Spinal cord (tissue), 10 donors: ENCODE data around the gene TNIK. TPM values are rescaled to one million over a fixed set of nuclear protein-coding genes. Genes with fewer than 3 reads are reported as not detected.
A peak's percentile ranks its signal among the peaks of the same experiment; 100 is the strongest.

Experiments used
- DNase-seq, 6 donors: peaks; one replicate each; pipeline versions ENCODE4 v3.0.0 to v3.0.0-alpha.2; 2013 to 2015; ENCODE audit warnings: low spot score in 6 of 6, low read depth in 4 of 6
- H3K27ac ChIP-seq: one replicate; pipeline ENCODE4 v1.5.1; 2013; ENCODE audit warnings: low read depth, low read length, control low read depth
- H3K27me3 ChIP-seq: one replicate; pipeline ENCODE4 v1.6.1; 2013; ENCODE audit warnings: low read length; ENCODE audit not compliant: control insufficient read depth, insufficient read depth
- H3K36me3 ChIP-seq: one replicate; pipeline ENCODE4 v1.6.1; 2013; ENCODE audit warnings: low read length; ENCODE audit not compliant: control insufficient read depth, insufficient read depth
- H3K4me1 ChIP-seq: one replicate; pipeline ENCODE4 v1.6.1; 2013; ENCODE audit warnings: low read length; ENCODE audit not compliant: control insufficient read depth, insufficient read depth
- H3K4me3 ChIP-seq: one replicate; pipeline ENCODE4 v1.5.1; 2013; ENCODE audit warnings: low read depth, low read length, control low read depth
- H3K9me3 ChIP-seq: one replicate; pipeline ENCODE4 v1.6.1; 2013; ENCODE audit warnings: low read length; ENCODE audit not compliant: control insufficient read depth, insufficient read depth
- WGBS: methylation state at CpG from one replicate; pipeline ENCODE4 v1.1.5; 2013; ENCODE audit warnings: missing lambda C conversion rate; ENCODE audit not compliant: insufficient coverage; 5-methylcytosine and 5-hydroxymethylcytosine counted together
- polyA plus RNA-seq, 2 donors: library from polyadenylated mRNA; unstranded; fragments of 120-200 nt; gene quantifications; one replicate each; pipeline ENCODE4 v1.2.1, GENCODE V29; 2013; ENCODE audit not compliant: insufficient read length in 2 of 2
- total RNA-seq, 2 donors: library from RNA; depleted of rRNA in 1 of 2; stranded (reverse); fragments of 120-200 nt in 1 of 2; fragments of >200 nt in 1 of 2; gene quantifications; one replicate each; pipeline versions ENCODE4 v1.2.3 to v1.2.4, GENCODE V29; 2013 to 2014
- donor health status: healthy.

The TNIK gene
- total and polyA plus RNA-seq, 4 donors = 38.3 to 105 (median 88.5) TPM

DNA sequence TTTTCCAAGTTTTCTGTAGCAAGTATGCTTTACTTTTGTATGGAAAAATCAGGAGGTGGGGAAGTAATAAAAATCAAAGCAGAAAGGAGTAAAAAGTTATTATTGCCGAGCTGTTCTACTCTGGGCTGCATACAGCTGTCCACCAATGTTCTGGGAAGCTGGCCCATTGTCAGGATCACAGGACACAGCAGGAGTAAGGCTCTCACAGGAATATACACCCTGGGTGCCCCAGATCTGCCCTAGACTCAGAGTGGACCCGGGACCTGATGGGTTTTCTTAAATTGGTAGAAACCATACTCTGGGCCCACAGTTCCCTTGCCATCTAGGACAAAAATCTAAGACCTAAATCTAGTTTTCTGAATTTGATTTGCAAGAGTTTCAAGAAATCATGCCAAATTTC, 60.4 kb downstream of the TNIK start:
- Histone ChIP-seq H3K4me3 (no peak overlapping the region), H3K9me3 (no peaks in the 10 kb centered on the region), H3K27me3 (no peaks in the 10 kb centered on the region), H3K4me1 (no peaks in the 10 kb centered on the region), H3K27ac (no peak overlapping the region), H3K36me3 (no peaks in the 10 kb centered on the region)
- DNase-seq = no peak
- WGBS = 14% methylated on average over 1 of the region's 2 CpGs

DNA sequence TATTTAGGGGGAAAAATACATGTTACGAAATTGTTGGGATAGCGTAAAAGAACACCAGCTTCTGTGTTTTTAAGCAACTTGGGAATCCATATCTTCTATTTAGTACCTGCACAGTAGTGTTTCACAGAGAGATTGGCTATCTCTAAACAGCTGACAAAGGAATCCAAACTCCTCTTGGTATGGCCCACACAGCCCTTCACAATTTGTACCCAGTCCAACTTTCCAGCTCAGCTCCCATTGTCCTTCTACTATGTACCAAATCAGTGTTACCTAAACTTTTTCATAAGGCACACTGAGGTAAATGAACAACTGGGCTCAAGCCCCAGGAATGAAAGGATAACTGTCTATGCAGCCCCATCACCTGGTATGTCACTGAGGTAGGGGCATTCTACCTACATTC, 61.9 kb downstream of the TNIK start:
- no peak overlapping the region for H3K4me3 ChIP-seq

GRCh38 chr3:171397089-171397488, 63.1 kb downstream of the TNIK start:
- Histone ChIP-seq H3K36me3 (no peaks in the 10 kb centered on the region), H3K27ac (no peak overlapping the region), H3K9me3 (no peaks in the 10 kb centered on the region), H3K27me3 (no peaks in the 10 kb centered on the region), H3K4me1 (peaks cover 9% of the 10 kb centered on the region), H3K4me3 (no peak overlapping the region)
- no CpG with 5 or more reads among the region's 3 CpGs for WGBS
- DNase-seq = peak in 2 of 6 donors; percentile 52 to 58

More for the DNA sequence above, 61.9 kb downstream of the TNIK start:
- WGBS = no CpG with 5 or more reads among the region's 2 CpGs
- DNase-seq = no peak
- no peak overlapping the region for H3K27ac ChIP-seq
- H3K9me3 ChIP-seq = no peaks in the 10 kb centered on the region
- no peaks in the 10 kb centered on the region for H3K27me3 ChIP-seq
- H3K4me1 ChIP-seq = no peaks in the 10 kb centered on the region
- no peaks in the 10 kb centered on the region for H3K36me3 ChIP-seq

DNA sequence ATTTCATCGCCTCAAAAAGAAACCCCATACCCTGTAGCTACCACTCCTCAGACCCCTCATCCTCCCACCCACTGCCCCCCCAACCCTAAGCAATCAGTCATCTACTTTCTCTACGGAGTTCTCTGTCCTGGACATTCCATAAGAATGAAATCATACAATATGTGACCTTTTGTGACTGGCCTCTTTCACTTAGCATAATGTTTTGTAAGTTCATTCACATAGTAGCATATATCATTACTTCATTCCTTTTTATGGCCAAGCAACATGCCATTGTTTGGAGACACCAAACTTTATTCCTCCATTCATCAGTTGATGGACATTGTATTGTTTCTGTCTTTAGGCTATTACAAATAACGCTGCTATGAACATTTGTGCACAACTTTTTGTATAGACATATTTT, 64.2 kb downstream of the TNIK start:
- Histone ChIP-seq H3K4me3 (no peak overlapping the region), H3K36me3 (no peaks in the 10 kb centered on the region), H3K4me1 (peaks cover 9% of the 10 kb centered on the region), H3K27ac (no peak overlapping the region), H3K27me3 (no peaks in the 10 kb centered on the region), H3K9me3 (no peaks in the 10 kb centered on the region)
- 100% methylated on average over 1 of the region's 3 CpGs for WGBS
- DNase-seq = no peak

DNA sequence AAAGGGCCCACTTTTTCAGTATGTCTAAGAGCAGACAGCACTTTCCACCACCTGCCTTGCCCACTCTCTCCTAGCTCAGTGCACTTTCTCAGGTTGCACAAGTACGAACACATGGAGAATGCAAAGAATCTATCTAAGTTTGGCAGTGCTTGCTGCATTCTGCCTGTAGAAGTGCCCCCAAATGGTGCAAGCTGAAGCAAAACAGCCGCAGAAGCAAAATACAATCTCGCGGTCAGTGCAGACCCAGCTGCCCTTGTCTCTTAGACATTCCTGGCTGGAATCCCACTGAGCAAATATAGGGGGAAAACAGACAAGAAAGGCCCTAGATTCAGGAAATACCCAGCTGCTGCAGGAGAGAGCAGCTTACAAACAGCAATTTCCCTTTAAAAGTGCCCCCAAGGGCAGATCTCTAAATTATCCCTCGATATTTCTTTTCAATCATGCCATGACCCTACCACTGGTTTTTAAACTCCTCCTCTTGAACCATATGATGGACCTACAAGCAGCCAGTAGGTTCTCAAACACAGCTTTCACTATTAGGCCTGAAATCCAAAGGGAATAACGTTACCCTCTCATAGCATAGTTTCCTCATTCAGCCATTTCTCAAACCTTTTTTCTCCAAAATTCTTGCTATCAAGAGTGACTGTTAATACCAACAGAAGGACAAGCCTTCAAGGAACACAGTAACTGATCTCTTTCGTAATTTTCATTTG, 67.0 kb downstream of the TNIK start:
- Histone ChIP-seq H3K27ac (peak overlapping the region; percentile 65), H3K27me3 (no peaks in the 10 kb centered on the region)
- 14% methylated on average over 6 of the region's 7 CpGs for WGBS

GRCh38 chr3:171391432-171391831, 68.8 kb downstream of the TNIK start:
- Histone ChIP-seq H3K27me3 (no peaks in the 10 kb centered on the region), H3K36me3 (no peaks in the 10 kb centered on the region), H3K9me3 (no peaks in the 10 kb centered on the region), H3K27ac (no peak overlapping the region), H3K4me1 (peaks cover 9% of the 10 kb centered on the region), H3K4me3 (no peak overlapping the region)
- no peak for DNase-seq

More for the DNA sequence above, 67.0 kb downstream of the TNIK start:
- Histone ChIP-seq H3K4me3 (no peak overlapping the region), H3K36me3 (no peaks in the 10 kb centered on the region), H3K4me1 (peaks cover 9% of the 10 kb centered on the region), H3K9me3 (no peaks in the 10 kb centered on the region)
- peak in 4 of 6 donors; percentile 54 to 85 (median 69) for DNase-seq

DNA sequence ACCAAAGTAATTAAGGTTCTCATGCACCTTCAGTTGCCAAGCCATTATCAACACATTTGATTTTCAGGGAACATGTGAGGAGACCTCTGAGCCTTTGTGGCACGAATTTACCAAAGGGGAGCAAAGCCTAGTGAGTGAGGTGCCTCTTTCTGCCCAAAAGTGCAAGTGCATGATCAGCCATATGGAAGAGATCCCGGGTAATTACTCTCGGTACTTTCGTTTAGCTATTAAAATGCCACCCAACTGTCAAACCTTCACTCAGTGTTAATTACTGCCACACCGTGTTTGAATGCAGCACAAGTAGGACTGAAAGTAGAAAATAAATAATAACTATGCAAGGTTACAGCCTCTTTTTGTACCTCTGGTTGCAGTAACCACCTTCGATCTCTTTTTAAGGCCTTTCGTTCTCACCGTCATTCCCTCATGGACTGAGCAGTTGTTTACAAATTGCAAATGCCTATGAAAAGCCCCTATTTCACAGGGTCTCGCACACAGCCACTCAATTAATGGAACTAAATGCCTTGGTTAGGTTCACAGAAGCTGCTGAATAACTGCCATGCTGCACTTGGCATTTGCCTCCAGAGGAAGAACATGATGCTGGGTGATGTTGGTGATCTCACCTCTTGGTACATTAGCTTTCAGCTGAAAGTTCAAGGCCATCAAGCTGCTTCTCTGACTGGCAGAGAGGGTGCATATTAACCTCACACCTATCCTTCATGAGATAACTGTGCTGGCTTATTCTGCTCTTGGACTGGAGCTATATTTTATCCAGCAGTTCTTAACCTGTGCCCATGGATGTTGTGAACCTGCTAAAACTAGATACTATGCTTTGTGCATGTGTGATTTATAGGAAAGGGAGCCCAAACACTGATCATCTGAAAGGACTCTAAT, 69.9 kb downstream of the TNIK start:
- Histone ChIP-seq H3K4me1 (peaks cover 9% of the 10 kb centered on the region), H3K36me3 (no peaks in the 10 kb centered on the region), H3K4me3 (no peak overlapping the region), H3K27ac (no peak overlapping the region), H3K27me3 (no peaks in the 10 kb centered on the region), H3K9me3 (no peaks in the 10 kb centered on the region)
- 68% methylated on average over 5 of the region's 9 CpGs for WGBS
- DNase-seq = peak in 1 of 6 donors; percentile 61

DNA sequence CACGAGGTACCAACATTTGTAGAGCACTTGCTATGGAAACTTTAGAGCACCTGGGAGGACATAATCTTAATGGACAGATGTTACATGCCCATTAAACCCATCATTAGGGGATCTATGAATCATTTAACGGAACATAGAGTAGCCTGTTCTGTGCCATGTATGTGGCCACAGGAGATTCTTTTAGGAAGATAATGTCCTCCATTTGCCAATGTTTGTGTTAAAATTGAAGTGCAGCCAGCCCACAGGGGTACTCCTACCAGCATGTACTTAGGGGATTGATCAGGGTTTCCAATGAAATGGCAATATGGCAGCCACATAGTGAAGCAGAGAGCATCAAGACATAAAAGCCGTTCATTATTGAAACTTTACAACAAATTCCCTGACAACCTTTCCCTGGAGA, 70.7 kb downstream of the TNIK start:
- WGBS = 73% methylated on average over 2 of the region's 3 CpGs
- Histone ChIP-seq H3K4me1 (peaks cover 12% of the 10 kb centered on the region), H3K27ac (no peak overlapping the region)

GRCh38 chr3:171388527-171388926, 71.7 kb downstream of the TNIK start:
- WGBS = no CpG with 5 or more reads among the region's 1 CpG
- Histone ChIP-seq H3K4me3 (no peak overlapping the region), H3K36me3 (no peaks in the 10 kb centered on the region), H3K9me3 (no peaks in the 10 kb centered on the region), H3K27ac (no peak overlapping the region), H3K4me1 (peaks cover 12% of the 10 kb centered on the region), H3K27me3 (no peaks in the 10 kb centered on the region)
- no peak for DNase-seq

More for the DNA sequence above, 70.7 kb downstream of the TNIK start:
- no peak overlapping the region for H3K4me3 ChIP-seq
- H3K27me3 ChIP-seq = no peaks in the 10 kb centered on the region
- no peaks in the 10 kb centered on the region for H3K36me3 ChIP-seq
- peak in 1 of 6 donors; percentile 88 for DNase-seq
- no peaks in the 10 kb centered on the region for H3K9me3 ChIP-seq
